KOPT-K1 (cell line): ENCODE data around the gene TCF12.
A peak's percentile ranks its signal among the peaks of the same experiment; 100 is the strongest.

Experiments
- H3K27ac ChIP-seq: fragments of 200-600 bp; sonication (generic); 2 replicates; pipeline ENCODE4 v1.5.1; 2016; ENCODE audit warnings: antibody characterized with exemption, mild to moderate bottlenecking, low read depth, low read length; ENCODE audit not compliant: poor library complexity, severe bottlenecking
- H3K36me3 ChIP-seq: fragments of 200-600 bp; sonication (generic); 2 replicates; pipeline ENCODE4 v1.5.1; 2017; ENCODE audit warnings: antibody characterized with exemption, mild to moderate bottlenecking, low read length, moderate library complexity; ENCODE audit not compliant: insufficient read depth
- H3K9me3 ChIP-seq: fragments of 200-600 bp; sonication (generic); 2 replicates; pipeline ENCODE4 v1.5.1; 2017; ENCODE audit warnings: antibody characterized with exemption, low read length, mild to moderate bottlenecking; ENCODE audit not compliant: insufficient read depth, poor library complexity, severe bottlenecking

Gene TCF12

GRCh38 chr15:57297163-57297593 lies 378.7 kb downstream of the TCF12 start:
- Histone ChIP-seq H3K9me3 (no peaks in the 10 kb centered on the region), H3K27ac (no peak overlapping the region), H3K36me3 (peaks cover 10% of the 10 kb centered on the region)

GRCh38 chr15:57297630-57298029 lies 379.2 kb downstream of the TCF12 start:
- no peaks in the 10 kb centered on the region for H3K9me3 ChIP-seq
- no peak overlapping the region for H3K27ac ChIP-seq

DNA sequence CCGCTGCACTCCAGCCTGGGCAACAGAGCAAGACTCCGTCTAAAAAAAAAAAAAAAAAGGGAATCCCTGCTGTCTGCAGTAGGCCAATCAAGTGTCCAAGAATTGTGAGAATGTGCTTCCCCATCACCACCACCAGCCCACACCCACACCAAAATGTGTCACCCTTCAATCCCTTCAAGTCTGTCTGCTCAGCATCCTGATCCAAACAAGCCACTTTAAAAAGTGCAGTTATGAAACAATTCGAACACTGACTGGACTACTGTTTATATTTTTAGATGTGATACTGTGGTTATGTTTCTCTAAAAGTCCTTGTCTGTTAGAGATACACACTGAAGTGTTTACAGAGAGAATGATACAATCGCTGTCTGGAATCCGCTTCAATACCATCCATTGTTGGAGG lies 379.8 kb downstream of the TCF12 start:
- Histone ChIP-seq H3K36me3 (peaks cover 5% of the 10 kb centered on the region), H3K27ac (no peak overlapping the region), H3K9me3 (no peaks in the 10 kb centered on the region)

More at GRCh38 chr15:57297630-57298029, 379.2 kb downstream of the TCF12 start:
- H3K36me3 ChIP-seq, result peaks cover 5% of the 10 kb centered on the region

DNA sequence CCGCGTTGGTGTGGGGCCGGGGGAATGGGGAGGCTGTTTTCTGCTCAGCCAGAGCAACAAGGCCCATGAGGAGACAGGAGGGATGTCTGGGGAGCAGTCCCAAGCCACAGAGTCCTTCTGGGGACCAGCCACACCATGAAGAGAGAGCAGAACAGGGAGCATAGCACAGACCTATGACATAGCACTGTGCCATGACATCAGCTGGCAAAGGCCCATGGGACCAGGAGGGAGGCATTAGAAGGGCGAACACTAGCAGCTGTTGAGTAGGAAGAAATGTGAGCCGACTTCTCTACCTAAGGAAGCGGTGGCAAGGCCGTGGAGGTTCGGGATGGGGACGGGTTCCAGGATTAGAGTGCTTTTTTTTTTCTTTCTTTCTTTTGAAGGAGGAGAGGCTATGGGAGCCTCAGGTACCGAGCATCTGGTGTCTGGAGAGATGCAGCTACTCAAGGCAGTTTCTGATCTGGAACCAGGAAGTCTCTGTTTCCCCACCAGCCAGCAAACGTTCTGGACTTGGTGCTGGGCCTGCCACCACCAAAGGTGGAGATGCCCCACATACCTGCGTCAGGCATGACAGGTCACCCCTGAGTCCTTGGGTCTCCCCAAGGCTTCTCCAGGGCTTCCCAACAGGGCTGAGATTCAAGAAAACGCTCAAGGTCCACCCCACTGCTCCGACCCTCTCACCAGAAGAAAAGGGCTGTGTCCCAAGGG lies 380.6 kb downstream of the TCF12 start:
- H3K36me3 ChIP-seq, result no peaks in the 10 kb centered on the region
- no peaks in the 10 kb centered on the region for H3K9me3 ChIP-seq
- no peak overlapping the region for H3K27ac ChIP-seq

GRCh38 chr15:57301307-57301706 lies 382.9 kb downstream of the TCF12 start:
- Histone ChIP-seq H3K36me3 (no peaks in the 10 kb centered on the region), H3K9me3 (no peaks in the 10 kb centered on the region), H3K27ac (no peak overlapping the region)

GRCh38 chr15:57302640-57303257 lies 384.3 kb downstream of the TCF12 start:
- H3K27ac ChIP-seq, result no peak overlapping the region

DNA sequence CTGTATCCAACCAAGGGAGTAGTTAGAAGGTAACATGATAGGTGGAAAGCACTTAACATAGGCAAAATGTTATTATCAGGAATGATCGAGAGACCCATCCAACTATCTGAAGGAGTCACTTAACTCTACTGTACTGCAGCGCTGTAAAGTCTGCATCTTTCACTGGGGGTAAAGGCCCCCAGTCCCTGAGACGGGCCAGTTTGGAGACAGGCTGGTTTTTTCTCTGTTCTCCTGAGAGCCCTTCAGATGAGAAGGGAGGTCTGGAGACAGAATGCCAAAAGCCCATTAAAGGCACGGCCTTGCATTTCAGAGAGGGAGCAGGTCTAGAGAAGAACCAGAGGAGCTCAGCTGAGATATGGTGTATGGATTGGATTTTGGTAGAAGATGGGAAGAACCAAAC lies 386.6 kb downstream of the TCF12 start:
- Histone ChIP-seq H3K9me3 (no peaks in the 10 kb centered on the region), H3K36me3 (no peaks in the 10 kb centered on the region), H3K27ac (no peak overlapping the region)

More at GRCh38 chr15:57302640-57303257, 384.3 kb downstream of the TCF12 start:
- Histone ChIP-seq H3K9me3 (no peaks in the 10 kb centered on the region), H3K36me3 (no peaks in the 10 kb centered on the region)

DNA sequence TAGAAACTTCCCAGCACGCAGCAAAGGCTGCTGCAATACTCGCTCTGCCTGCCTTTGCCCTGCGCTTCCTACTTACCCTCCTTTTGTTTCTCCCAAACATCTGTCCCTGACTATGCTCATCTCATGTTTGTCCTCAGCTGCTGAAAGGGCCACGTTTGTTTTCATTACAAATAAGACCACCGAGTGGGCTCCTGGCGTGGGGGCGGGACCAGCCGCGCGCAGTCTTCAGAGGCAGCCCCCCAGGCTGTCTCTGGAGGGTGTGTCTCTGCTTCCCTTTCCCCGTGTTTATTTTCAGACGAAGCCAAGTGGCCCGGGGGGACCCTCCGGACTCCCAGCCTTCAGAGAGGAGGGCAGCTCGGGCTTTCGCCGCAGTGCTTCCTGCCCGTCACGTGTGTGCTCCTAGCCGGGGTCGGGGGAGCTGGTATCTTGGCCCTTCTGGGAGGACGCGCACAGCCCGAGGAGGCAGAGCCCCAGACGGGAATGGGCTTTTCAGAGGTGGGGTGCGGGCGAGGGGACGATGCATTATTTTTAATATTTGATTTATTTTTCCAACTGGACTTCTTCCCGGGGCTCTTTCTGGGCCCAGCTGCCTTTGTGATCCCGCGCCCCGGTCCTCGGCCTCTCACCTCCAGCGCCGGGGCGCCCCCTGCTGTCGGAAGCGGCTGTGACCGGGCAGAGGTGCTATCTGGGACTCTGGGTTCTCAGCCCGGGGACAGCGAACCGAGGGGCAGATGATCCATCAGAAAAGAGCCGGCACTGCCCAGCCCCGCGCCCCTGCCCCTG lies 387.9 kb downstream of the TCF12 start:
- H3K27ac ChIP-seq, result peak overlapping the region; percentile 57
- no peaks in the 10 kb centered on the region for H3K36me3 ChIP-seq
- H3K9me3 ChIP-seq, result no peaks in the 10 kb centered on the region

DNA sequence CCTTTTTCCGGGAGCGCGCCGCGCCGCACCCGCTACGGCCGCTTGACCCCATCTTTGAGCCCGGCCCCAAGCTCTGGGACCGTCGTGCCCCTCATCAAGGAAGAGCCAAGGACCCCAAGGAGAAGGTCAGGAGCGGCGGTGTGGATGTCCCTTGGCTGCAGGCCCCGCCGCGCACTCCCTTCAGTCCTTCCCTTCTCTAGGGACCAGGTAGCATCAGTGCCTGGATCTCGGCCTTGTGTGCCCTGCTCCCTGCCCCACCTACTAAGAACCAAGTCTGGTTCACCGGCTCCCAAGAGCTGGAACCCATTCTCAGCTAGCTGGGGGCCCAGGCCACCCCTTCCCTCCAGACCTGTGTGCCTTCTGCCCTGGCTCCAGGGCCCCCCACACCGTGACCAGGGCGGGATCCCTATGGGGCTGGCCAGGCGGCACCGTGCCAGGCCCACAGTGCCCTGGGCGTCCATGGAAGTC lies 388.5 kb downstream of the TCF12 start:
- no peaks in the 10 kb centered on the region for H3K9me3 ChIP-seq
- H3K36me3 ChIP-seq, result no peaks in the 10 kb centered on the region
- peak overlapping the region; percentile 57 for H3K27ac ChIP-seq

- Histone ChIP-seq H3K27ac (no peak overlapping the region), H3K36me3 (no peaks in the 10 kb centered on the region)
These were observed 389.2 kb downstream of the TCF12 start for GRCh38 chr15:57307527-57308169.

GRCh38 chr15:57308170-57308545 lies 389.7 kb downstream of the TCF12 start:
- Histone ChIP-seq H3K27ac (no peak overlapping the region), H3K36me3 (no peaks in the 10 kb centered on the region), H3K9me3 (no peaks in the 10 kb centered on the region)

More at GRCh38 chr15:57307527-57308169, 389.2 kb downstream of the TCF12 start:
- no peaks in the 10 kb centered on the region for H3K9me3 ChIP-seq

DNA sequence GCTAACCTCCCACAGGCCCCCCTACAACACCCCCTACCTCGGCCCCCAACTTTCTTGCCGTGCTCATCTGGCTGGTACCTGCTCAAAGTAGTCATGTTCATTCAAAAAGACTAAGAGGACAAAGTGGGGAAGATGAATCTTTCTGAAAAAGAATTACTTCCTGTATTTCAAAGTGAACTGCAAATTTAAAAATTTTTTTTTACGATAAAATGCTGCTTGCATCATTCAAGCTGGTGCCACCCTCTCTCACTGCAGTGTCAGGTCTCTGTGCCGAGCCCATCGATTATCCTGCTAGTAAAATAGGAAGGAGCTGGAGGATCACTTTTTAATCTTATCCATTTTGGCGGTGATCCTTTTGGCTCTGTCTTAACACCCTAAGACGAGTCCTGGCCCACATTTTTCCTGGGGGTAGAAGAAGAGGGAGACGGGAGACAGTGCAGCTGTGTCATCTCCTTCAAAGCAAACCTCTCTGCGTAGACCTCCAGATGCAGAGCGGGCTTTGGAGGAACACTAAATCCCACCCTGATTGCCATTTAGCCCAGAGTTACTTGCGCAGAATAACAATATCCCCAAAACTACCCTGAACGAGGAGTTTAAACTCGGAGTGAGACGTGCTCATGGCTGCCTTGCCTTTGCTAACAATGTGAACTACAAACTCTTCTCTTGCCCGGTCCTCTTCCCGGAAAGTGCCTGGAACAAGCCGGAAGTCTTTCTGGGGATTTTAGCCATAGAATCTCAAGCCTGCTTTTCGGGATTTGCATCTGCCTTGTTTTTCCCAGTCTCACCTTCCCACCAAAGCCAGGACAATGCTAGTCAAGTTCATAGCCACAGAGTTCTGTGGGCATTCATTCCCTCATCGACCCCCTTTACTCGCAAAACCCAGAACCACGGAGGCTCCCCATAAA lies 391.7 kb downstream of the TCF12 start:
- Histone ChIP-seq H3K27ac (no peak overlapping the region), H3K36me3 (no peaks in the 10 kb centered on the region), H3K9me3 (no peaks in the 10 kb centered on the region)

- H3K27ac ChIP-seq, result no peak overlapping the region
- H3K9me3 ChIP-seq, result no peaks in the 10 kb centered on the region
- no peaks in the 10 kb centered on the region for H3K36me3 ChIP-seq
These were observed 392.4 kb downstream of the TCF12 start for GRCh38 chr15:57310876-57311275.

DNA sequence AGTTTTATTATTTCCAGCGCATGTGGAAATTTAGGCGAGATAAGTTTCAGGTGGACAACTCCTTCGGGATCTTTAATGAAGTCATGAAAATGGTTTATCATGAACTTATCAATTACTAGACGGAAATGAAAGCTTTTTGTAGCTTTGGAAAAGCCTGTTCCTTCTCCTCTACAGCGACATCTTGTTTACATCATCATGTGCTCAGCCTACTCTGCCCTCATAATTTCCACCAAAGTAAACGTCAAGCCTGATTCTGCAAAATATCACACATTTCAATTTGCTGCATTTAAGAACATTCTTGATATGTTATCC lies 393.5 kb downstream of the TCF12 start:
- H3K27ac ChIP-seq, result no peak overlapping the region
- H3K36me3 ChIP-seq, result no peaks in the 10 kb centered on the region
- H3K9me3 ChIP-seq, result no peaks in the 10 kb centered on the region
